GM18870 (cell line): ENCODE measurements around the gene SLC6A2.

Source experiments
- ATAC-seq: cut with Tn5 transposase; IDR thresholded peaks from one replicate; pipeline ENCODE4 v1.9.1; 2021; ENCODE audit warnings: moderate library complexity; ENCODE audit not compliant: unreplicated experiment

Gene SLC6A2

GRCh38 chr16:55671206-55671973, 15.6 kb downstream of the SLC6A2 start:
- ATAC-seq: no peak

- no peak for ATAC-seq
These were observed 16.1 kb downstream of the SLC6A2 start for GRCh38 chr16:55671974-55672280.

- no peak for ATAC-seq
These were observed 16.7 kb downstream of the SLC6A2 start for GRCh38 chr16:55672471-55672870.

GRCh38 chr16:55678161-55678821, 22.5 kb downstream of the SLC6A2 start:
- no peak for ATAC-seq

GRCh38 chr16:55682086-55682485, 26.3 kb downstream of the SLC6A2 start:
- ATAC-seq: no peak

- no peak for ATAC-seq
These were observed 30.2 kb downstream of the SLC6A2 start for GRCh38 chr16:55685973-55686372.

GRCh38 chr16:55686671-55687070, 30.9 kb downstream of the SLC6A2 start:
- ATAC-seq: no peak

GRCh38 chr16:55687802-55688201, 32.0 kb downstream of the SLC6A2 start:
- ATAC-seq: no peak

GRCh38 chr16:55690841-55691240, 35.1 kb downstream of the SLC6A2 start:
- no peak for ATAC-seq

- no peak for ATAC-seq
These were observed 36.0 kb downstream of the SLC6A2 start for GRCh38 chr16:55691771-55692170.

- no peak for ATAC-seq
These were observed 39.8 kb downstream of the SLC6A2 start for GRCh38 chr16:55695595-55695994.

GRCh38 chr16:55697867-55698266, 42.1 kb downstream of the SLC6A2 start:
- no peak for ATAC-seq

GRCh38 chr16:55698331-55698730, 42.5 kb downstream of the SLC6A2 start:
- ATAC-seq: no peak

GRCh38 chr16:55698946-55699345, 43.2 kb downstream of the SLC6A2 start:
- no peak for ATAC-seq

GRCh38 chr16:55699616-55700015, 43.8 kb downstream of the SLC6A2 start:
- ATAC-seq: no peak

- ATAC-seq: no peak
These were observed 44.3 kb downstream of the SLC6A2 start for GRCh38 chr16:55700067-55700466.

GRCh38 chr16:55700961-55701360, 45.2 kb downstream of the SLC6A2 start:
- no peak for ATAC-seq

- peak; percentile 53 for ATAC-seq
These were observed 45.9 kb downstream of the SLC6A2 start for GRCh38 chr16:55701442-55702319.

GRCh38 chr16:55703003-55704001, 47.5 kb downstream of the SLC6A2 start:
- ATAC-seq: no peak

GRCh38 chr16:55706739-55707384, 51.1 kb downstream of the SLC6A2 start:
- ATAC-seq: no peak
